ENCODE measurements around the gene ARL5B.

ARL5B gene

GRCh38 chr10:18718991-18719390, 59.8 kb downstream of the ARL5B start:
- no peak for DNase-seq

- DNase-seq = no peak
Measured at GRCh38 chr10:18719811-18720210, 60.6 kb downstream of the ARL5B start.

- DNase-seq = no peak
Measured at GRCh38 chr10:18721067-18721466, 61.8 kb downstream of the ARL5B start.

DNA sequence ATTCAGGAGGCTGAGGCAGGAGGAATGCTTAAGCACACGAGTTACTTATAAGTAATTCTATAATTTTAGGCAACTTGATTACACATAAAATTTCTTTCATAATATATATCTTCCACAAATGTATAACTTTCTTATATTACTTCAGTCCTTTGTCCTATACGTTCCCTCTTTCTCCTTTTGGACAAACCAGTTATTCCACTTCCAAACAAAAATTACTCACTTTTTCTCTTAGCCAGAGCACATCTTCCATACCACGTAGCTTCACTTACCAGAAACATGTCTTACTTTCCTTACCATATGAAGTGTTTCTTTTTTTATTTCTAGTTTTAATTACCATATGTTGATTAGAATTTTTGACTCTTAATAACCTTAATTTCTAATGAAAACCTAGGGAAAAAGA, 64.6 kb downstream of the ARL5B start:
- DNase-seq = no peak

Measured in DMS 273 treated with DMSO at 0.1 percent for 48 hours (cell line).